ENCODE measurements around the gene RPP14. TPM values are rescaled to one million over a fixed set of nuclear protein-coding genes. Genes with fewer than 3 reads are reported as not detected.

RPP14 gene
- total RNA-seq, 1 donor from 2014 or later, result 14.2 TPM

- Mint-ChIP-seq H3K36me3 (ENCODE audit: low read depth) (no peaks in the 10 kb centered on the region), H3K27ac (ENCODE audit: unreplicated experiment) (no peak overlapping the region)
Measured at GRCh38 chr3:58369038-58369437, 63.0 kb downstream of the RPP14 start.

More at GRCh38 chr3:58369038-58369437, 63.0 kb downstream of the RPP14 start:
- Mint-ChIP-seq H3K27me3 (ENCODE audit: low read depth) (no peaks in the 10 kb centered on the region), H3K4me1 (ENCODE audit: low read depth) (peaks cover 10% of the 10 kb centered on the region), H3K9me3 (ENCODE audit: low read depth) (no peaks in the 10 kb centered on the region), H3K4me3 (ENCODE audit: unreplicated experiment) (no peak overlapping the region)
- DNase-seq (ENCODE audit: low spot score), result no peak
- TF ChIP-seq CTCF (IDR thresholded peaks at IDR 0.05), result no peak

Other genes with a start within 250 kb of the RPP14 start
- gene DNASE1L3, start 95.3 kb upstream of the RPP14 start, total RNA-seq, result not detected in 3 replicates
- 5.1 to 9.4 TPM (median 7.4 TPM) in 3 replicates for gene ABHD6, start 68.5 kb upstream of the RPP14 start, total RNA-seq
- gene HTD2, start 275 bp downstream of the RPP14 start, total RNA-seq, result 5.0 to 10.9 TPM (median 7.2 TPM) in 3 replicates
- gene PXK, start 26.6 kb downstream of the RPP14 start, total RNA-seq, result 30.2 to 32.0 TPM (median 31.4 TPM) in 3 replicates
- 80.5 to 97.7 TPM (median 84.7 TPM) in 3 replicates for gene PDHB, start 127.6 kb downstream of the RPP14 start, total RNA-seq
- 8.6 to 12.9 TPM (median 9.7 TPM) in 3 replicates for gene KCTD6, start 185.9 kb downstream of the RPP14 start, total RNA-seq
- gene ACOX2, start 230.9 kb downstream of the RPP14 start, total RNA-seq, result 0.56 to 1.9 TPM (median 0.57 TPM) in 3 replicates

All from chondrocyte (in vitro differentiated cells).